HFFc6 (cell line): ENCODE measurements around the gene RIPOR3. TPM values are rescaled to one million over a fixed set of nuclear protein-coding genes. Genes with fewer than 3 reads are reported as not detected.

Experiments used
- DNase-seq: peaks from one replicate; pipeline ENCODE4 v3.0.0-alpha.2; 2018
- H3K27ac Mint-ChIP-seq: 2 replicates; pipeline ENCODE4 v1.8.0; 2020; ENCODE audit warnings: mild to moderate bottlenecking, mixed read lengths
- H3K27me3 Mint-ChIP-seq: 2 replicates; pipeline ENCODE4 v1.8.0; 2021; ENCODE audit warnings: mild to moderate bottlenecking, moderate library complexity, mixed read lengths; ENCODE audit not compliant: insufficient read depth
- H3K36me3 Mint-ChIP-seq: 2 replicates; pipeline ENCODE4 v1.8.0; 2021; ENCODE audit warnings: low read depth, mixed read lengths
- H3K4me1 Mint-ChIP-seq: 2 replicates; pipeline ENCODE4 v1.8.0; 2020; ENCODE audit warnings: low read depth, mixed read lengths
- H3K4me3 Mint-ChIP-seq: 2 replicates; pipeline ENCODE4 v1.8.0; 2020; ENCODE audit warnings: mild to moderate bottlenecking, moderate library complexity, mixed read lengths
- H3K9me3 Mint-ChIP-seq: 2 replicates; pipeline ENCODE4 v1.8.0; 2020; ENCODE audit warnings: mild to moderate bottlenecking, mixed read lengths
- CTCF ChIP-seq: fragments of 200-600 bp; sonication (generic); IDR thresholded peaks from 2 replicates; pipeline ENCODE4 v1.5.0; 2021; ENCODE audit warnings: antibody characterized with exemption, mild to moderate bottlenecking
- total RNA-seq, 6 experiments: library from RNA; stranded (reverse); fragmentation: NEBNext Ultra II Directional; extraction: Animal tissue kit (Norgen Biotek cat#: 25700); gene quantifications; 2 replicates in 1 of 6; 3 replicates in 5 of 6; pipeline ENCODE4 v1.2.3, GENCODE V29; 2021

The RIPOR3 gene
- total RNA-seq, 6 experiments from 2014 or later: 0.07 to 0.25 (median 0.11) TPM

- no peak for DNase-seq
- TF ChIP-seq CTCF: no peak
- Mint-ChIP-seq H3K36me3 (no peaks in the 10 kb centered on the region), H3K27me3 (no peaks in the 10 kb centered on the region), H3K4me1 (peaks cover 32% of the 10 kb centered on the region), H3K27ac (peak overlapping the region; percentile 86; the same call in 1 of the 2 replicates), H3K4me3 (no peak overlapping the region), H3K9me3 (no peaks in the 10 kb centered on the region)
Observed at GRCh38 chr20:50728981-50729874, 37.9 kb upstream of the RIPOR3 start.

- H3K27ac Mint-ChIP-seq: no peak overlapping the region
- no peak for DNase-seq
- no peaks in the 10 kb centered on the region for H3K36me3 Mint-ChIP-seq
- no peaks in the 10 kb centered on the region for H3K27me3 Mint-ChIP-seq
- H3K4me3 Mint-ChIP-seq: no peak overlapping the region
- H3K4me1 Mint-ChIP-seq: peaks cover 32% of the 10 kb centered on the region
- H3K9me3 Mint-ChIP-seq: no peaks in the 10 kb centered on the region
- no peak for TF ChIP-seq CTCF
Observed at GRCh38 chr20:50728486-50728980, 37.2 kb upstream of the RIPOR3 start.

GRCh38 chr20:50727792-50728485, 36.6 kb upstream of the RIPOR3 start:
- H3K4me1 Mint-ChIP-seq: peaks cover 32% of the 10 kb centered on the region
- no peak overlapping the region for H3K27ac Mint-ChIP-seq
- H3K36me3 Mint-ChIP-seq: no peaks in the 10 kb centered on the region

DNA sequence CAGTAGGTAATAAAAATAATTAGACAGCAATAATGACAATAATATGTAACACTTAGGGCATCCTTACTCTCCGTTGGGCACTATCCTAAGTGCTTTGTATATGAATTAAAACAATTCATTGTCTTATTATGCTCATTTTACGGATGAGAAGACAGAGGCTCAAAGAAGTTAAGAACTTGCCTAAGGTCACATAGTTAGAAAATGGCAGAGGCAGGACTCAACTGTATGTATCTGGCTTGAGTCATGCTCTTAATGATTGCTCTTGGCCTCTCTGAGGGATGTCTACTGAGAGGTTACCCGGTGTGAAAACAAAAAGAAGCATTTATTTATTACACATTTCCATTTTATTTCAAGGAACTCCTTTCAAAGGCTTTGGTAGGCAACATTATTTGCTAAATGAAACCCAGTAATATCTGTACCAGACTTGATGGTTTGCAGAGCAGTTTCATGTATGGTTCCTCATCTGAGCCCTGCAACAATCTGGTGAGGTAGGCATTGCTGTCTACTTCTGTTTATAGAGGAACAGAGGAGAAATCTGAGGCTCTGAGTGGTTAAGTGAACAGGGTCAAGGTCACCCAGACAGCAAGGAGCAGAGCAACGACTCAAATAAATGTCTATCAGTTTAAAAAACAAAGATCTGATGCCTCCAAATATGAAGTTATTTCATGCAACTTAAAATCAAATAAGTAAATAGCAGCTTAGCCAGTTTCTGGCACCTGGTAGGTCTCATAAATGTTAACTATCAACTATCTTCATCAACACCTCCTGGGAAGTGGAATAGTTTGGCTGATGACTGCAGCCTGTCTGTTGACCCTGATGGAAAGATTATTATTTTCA, 35.8 kb upstream of the RIPOR3 start:
- Mint-ChIP-seq H3K36me3 (no peaks in the 10 kb centered on the region), H3K4me1 (peaks cover 32% of the 10 kb centered on the region), H3K27me3 (no peaks in the 10 kb centered on the region), H3K9me3 (no peaks in the 10 kb centered on the region), H3K4me3 (no peak overlapping the region), H3K27ac (no peak overlapping the region)
- TF ChIP-seq CTCF: no peak
- DNase-seq: no peak

More at GRCh38 chr20:50727792-50728485, 36.6 kb upstream of the RIPOR3 start:
- DNase-seq: no peak
- no peaks in the 10 kb centered on the region for H3K27me3 Mint-ChIP-seq
- TF ChIP-seq CTCF: no peak
- H3K9me3 Mint-ChIP-seq: no peaks in the 10 kb centered on the region
- no peak overlapping the region for H3K4me3 Mint-ChIP-seq

DNA sequence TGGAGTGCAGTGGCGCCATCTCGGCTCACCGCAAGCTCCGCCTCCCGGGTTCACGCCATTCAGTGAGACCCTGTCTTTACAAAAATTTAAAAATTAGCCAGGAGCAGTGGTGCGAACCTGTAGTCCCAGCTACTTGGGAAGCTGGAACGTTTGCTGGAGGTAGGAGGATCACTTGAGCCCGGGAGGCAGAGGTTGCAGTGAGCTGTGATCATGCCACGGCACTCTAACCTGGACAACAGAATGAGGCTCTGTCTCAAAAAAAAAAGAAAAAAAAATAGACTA, 34.3 kb upstream of the RIPOR3 start:
- Mint-ChIP-seq H3K36me3 (no peaks in the 10 kb centered on the region), H3K9me3 (no peaks in the 10 kb centered on the region), H3K27me3 (no peaks in the 10 kb centered on the region), H3K4me1 (peaks cover 36% of the 10 kb centered on the region), H3K4me3 (no peak overlapping the region), H3K27ac (no peak overlapping the region)
- TF ChIP-seq CTCF: no peak
- no peak for DNase-seq
